Stimulated activated CD4-positive, alpha-beta T cell treated with anti-CD3 and anti-CD28 coated beads, TNF-alpha, amount 100 ng/mL, for 24 hours (primary cell): ENCODE measurements around the gene SIL1.

Source experiments
- DNase-seq, 3 experiments: peaks; one replicate each; pipeline ENCODE4 v3.0.0-alpha.2; 2020; ENCODE audit warnings: low read depth in 3 of 3

The SIL1 gene

GRCh38 chr5:138956801-138957200 lies 241.4 kb downstream of the SIL1 start:
- no peak for DNase-seq

DNA sequence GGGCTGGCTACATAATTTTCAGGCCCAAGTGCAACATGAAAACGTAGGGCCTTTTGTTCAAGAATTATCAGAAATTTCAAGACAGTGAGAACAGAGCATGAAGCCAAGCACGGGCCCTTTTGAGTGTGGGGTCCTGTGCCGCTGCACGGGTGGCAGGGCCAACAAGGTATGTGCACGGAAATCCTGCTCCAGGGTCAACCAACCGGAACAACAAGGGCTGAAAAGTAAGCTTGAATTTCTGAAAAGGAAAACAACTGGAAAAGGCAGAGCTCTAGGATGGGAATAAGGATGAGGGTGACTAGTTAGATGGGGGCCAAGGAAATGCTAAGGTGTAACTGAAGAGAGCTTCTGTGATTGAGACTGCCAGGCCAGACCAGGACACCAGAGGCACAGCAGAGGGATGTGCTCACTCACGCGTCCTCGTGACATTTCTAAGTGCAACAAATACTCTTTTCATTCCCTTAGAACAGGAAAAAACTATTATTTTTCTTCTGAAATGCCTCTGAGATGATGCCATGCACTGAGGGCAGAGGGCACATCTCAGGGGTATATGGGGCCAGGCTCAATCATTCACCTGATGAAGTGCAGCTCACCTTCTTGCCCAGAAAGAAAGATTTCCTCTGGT lies 242.4 kb downstream of the SIL1 start:
- DNase-seq: no peak

DNA sequence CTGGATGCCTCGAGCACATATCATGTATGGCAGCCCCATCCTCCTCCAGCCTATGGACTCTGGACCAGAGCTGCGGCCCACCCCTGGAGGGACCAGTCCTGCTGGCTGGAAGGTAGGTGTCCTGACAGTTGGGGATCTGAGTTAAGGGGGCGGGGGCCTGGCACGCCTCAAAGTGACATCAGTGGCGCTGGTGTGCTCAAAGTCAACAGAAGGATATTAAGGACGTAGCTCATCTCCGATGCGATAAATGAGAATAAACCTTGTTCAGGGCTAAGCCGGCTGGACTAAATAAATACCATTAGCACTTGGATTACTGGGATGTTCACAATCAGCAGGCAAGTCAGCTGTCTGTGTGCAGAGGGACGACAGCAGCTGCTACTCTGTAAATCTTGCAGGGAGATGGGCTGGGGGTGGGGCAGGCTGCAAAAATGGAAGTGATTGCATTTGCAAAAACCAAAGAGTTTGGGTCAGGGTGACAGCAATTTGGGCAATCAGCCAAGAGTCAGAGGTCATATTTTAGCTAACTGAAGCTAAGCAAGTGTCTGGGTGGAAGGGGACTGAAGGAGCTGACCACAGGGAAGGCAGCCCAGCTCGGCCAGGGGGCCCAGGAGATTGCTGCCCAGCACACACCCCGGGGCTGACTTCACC lies 243.0 kb downstream of the SIL1 start:
- DNase-seq: no peak

- no peak for DNase-seq
These were observed 243.7 kb downstream of the SIL1 start for GRCh38 chr5:138954257-138955012.

DNA sequence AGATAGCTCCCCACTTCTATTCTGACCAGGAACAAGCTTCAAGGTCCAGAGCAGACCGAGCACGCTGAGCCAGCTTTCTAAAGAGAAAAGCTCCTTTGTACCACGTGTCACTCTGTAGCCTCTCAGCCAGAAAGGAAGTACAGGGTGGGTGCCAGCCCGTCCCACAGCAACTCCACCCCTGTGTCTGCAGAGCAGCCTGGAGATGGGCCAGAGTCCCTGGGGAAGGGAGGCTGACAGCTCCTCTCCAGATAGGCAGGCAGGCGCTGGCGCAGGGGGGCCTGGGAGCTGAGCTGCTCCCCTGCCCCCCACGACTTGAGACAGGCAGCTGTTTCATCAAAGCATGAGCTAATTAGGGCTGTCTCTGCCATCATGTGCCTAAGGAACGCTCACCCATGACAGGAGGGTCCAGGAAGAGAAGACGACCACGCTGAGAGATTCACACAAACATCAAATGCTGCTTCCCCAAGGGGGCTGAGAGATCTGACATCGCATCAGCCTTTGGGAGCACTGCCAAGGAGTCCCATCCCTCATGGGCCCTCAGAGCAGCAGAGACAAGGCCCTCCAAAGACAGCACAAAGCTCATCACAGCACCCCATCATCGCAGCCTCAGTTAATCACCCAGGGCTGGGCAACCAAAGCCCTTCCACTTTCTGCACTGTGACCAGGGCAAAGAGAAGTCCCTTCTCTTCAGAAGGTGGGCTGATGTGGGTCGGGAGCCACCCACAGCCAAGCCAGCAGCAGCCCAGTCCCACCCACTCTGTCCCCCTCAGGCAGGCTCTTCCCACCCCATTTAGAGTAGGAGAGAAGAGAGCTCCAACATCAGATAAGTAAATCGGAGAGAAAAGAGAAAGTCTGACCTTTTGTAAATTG lies 244.5 kb downstream of the SIL1 start:
- DNase-seq: peak in 1 of 3 experiments; percentile 7

DNA sequence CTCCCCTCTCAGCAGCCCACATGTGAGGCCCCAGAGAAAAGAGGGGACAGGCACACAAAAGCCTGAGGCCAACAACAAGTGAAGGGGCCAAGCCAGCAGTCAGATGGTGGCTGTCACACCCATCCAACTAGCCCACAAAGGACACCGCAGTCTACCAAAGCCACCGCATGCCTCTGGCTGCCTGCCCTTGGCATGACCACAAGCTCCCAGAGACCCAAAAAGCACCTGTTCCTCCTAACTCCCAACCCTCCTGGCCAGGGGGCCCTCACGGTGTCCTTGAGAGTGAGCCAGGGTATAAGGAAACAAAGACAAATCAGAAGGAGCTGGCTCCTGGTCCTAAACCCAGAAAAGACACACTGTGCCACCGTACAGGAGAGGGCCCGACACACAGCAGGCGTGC lies 245.2 kb downstream of the SIL1 start:
- no peak for DNase-seq

GRCh38 chr5:138951986-138952735 lies 246.0 kb downstream of the SIL1 start:
- DNase-seq: no peak

DNA sequence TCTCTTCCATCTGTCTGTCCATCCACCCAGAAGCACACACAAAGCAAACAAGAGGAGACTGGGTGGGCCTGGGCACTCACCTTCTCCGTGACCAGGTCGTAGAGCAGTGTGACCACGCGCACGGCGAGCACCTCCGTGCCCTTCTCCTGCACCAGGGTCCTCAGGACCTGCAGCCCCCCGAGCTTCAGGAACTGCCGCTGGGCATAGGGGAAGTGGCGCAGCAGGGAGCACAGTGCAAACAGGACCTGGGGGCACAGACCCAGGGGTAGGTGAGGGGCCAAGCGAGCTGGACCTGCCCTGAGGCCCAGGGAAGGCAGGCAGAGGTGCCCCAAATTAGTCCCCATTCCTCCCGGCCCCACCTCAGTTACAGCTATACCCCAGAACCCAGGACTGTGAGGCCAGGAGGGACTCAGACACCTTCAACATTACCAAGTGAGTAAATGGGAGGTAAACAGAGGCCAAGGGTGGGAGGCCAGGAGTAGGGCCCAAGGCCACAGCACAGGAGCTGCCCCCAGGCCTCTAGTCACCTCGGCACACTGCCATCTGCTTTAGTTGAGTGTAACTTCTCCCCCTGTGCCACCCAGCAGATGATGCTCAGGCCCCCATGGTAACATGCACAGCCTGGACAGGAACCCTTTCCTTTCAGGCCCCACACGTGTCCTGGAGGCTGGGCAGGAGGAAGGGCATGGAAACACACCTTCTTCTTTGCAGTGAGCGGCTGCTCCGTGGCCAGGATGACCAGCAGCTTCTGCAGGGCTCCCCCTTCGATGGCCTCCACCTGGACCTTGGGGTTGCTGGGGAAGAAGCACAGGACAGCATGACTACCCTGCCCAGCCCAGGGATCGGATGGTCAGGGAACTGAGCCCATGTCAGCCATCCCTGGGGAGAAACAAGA lies 246.8 kb downstream of the SIL1 start:
- DNase-seq: no peak

GRCh38 chr5:138950421-138951031 lies 247.6 kb downstream of the SIL1 start:
- DNase-seq: no peak

DNA sequence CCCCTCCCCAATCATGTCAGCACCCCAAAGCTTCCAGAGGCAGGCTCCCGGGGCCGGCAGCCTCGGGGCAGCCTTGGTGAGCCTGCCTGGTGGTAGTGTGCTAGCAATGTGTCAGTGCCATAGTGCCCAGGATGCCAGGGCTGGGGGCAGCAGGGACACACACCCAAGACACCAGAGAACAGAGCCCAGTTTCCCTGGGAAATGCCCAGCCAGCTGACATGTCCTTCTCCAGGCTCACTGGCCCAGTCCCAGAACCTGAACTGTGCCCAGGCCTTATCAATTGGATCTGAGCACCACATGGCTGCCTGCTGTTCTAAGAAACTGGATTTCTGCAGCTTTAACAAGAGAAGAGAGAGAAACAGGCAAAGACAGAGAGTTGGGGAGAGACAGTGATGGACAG lies 248.2 kb downstream of the SIL1 start:
- DNase-seq: no peak

GRCh38 chr5:138949223-138949574 lies 249.0 kb downstream of the SIL1 start:
- DNase-seq: no peak

DNA sequence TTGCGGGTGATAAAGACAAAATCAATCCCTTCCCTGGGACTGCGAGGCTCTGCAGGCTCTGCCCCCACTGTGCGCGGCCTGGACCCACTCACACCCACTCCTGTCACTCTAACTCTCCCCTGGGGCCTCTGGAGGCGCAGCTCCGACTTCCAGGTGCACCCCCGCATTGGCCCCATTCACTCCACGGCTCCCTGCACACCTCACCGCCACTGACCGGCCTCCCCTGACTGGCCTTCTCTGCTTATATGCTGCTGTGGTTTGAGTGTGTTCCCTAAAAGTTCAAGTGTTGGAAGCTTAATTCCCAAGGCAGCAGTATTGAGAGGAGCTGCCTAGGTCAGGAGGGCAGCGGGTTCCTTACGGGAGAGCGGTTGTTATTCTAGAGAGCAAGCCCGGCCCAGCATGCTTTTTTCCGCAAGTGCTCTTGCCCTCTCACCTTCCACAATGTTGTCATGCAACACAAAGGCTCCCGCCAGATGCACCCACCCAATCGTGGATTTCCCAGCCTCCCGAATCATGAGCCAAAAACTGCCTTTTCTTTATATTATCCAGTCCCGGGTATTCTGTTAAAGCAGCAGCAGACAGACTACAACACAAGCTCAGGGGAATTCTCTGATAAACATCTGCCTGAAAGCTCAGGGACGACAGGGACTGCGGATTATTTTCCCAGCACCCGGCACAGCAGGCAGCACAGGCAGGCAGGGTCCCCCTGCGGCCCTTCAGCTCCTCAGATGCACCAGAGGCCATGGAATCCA lies 249.5 kb downstream of the SIL1 start:
- no peak for DNase-seq

- DNase-seq: no peak
These were observed 250.4 kb downstream of the SIL1 start for GRCh38 chr5:138947780-138948179.

DNA sequence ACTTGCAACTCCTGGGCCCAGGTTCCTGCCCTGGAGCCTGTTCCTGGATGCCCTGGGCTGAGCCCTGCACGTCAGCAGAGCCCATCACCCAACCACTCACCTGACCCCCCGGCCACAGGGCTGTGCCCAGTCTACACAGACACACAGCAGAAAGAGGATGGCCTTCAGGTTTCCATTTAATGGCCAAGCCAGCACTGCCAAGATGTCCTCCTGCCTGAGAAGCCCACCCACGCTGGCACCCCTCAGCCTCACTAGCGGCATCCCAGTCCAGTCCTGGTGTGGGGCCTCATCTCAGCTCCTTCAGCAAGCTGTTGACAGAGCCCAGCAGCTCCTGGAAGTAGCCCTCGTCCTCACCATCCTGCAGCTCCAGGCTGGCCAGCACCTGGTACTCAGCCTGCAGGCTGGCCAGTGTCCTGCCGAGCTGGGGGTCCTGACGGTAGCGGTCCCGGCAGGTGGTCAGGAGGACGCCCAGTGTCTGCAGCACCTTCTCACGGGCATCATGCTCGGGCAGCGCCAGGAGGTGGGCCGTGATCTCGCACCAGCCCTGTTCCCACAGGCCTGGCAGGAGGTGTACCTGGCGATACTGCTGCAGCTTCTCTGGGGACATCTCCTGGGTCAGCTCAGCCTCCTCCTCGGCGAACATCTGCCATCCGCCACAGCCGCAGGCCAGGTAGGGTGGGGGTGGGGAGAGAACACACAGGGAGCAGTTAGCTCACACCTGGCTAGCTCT lies 251.2 kb downstream of the SIL1 start:
- no peak for DNase-seq

GRCh38 chr5:138946241-138946623 lies 251.9 kb downstream of the SIL1 start:
- no peak for DNase-seq

- DNase-seq: no peak
These were observed 252.5 kb downstream of the SIL1 start for GRCh38 chr5:138945421-138946240.

DNA sequence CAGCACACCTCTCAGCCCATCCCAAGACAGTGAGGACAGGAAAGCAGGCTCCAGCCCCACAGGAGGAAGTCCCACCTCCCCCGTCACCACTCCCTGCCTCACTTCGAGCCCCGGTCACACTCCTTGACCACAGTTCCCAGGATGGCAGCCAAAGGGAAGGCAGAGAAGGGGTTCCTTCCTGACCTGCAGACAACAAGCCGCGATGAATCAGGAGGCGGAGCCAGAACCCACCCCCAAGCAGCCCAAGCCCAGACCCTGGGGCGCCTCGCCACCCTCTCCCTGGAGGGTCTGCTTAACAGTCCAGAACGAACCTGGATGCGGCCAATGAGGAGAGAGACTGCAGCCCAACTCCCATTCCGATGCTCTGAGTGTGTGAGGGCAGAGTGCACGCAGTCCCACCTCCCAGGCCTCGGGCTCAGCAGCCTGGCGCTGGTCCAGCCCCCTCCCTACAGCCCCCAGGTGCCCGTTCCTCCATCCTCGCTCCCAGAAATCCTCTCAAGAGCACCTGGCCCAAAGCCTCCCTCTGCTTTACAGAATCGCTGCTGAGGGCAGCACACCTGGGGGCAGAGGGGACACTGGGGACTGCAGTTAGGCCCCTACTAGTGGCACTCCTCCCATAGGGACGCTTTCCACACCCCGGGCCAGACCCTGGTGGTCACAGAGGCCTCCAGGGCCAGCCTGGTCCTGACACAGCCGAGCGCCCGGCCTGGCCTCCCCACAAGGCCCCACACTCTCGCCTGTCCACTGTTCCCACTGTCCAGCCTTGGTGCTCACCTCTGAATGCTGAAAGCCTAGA lies 253.4 kb downstream of the SIL1 start:
- DNase-seq: no peak
